K562 treated with DMSO at 1 percent for 24 hours (cell line): Measurements from ENCODE around the gene PCSK2. TPM values are rescaled to one million over a fixed set of nuclear protein-coding genes. Genes with fewer than 3 reads are reported as not detected.

Experiments
- total RNA-seq: library from RNA; unstranded; fragments of 300-600 nt; gene quantifications from 2 replicates; pipeline ENCODE4 v1.2.3, GENCODE V29; 2022; ENCODE audit warnings: low read depth; ENCODE audit not compliant: insufficient read depth

The PCSK2 gene, protein sequence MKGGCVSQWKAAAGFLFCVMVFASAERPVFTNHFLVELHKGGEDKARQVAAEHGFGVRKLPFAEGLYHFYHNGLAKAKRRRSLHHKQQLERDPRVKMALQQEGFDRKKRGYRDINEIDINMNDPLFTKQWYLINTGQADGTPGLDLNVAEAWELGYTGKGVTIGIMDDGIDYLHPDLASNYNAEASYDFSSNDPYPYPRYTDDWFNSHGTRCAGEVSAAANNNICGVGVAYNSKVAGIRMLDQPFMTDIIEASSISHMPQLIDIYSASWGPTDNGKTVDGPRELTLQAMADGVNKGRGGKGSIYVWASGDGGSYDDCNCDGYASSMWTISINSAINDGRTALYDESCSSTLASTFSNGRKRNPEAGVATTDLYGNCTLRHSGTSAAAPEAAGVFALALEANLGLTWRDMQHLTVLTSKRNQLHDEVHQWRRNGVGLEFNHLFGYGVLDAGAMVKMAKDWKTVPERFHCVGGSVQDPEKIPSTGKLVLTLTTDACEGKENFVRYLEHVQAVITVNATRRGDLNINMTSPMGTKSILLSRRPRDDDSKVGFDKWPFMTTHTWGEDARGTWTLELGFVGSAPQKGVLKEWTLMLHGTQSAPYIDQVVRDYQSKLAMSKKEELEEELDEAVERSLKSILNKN
- total RNA-seq = not detected in 2 replicates

GRCh38 chr20:17226410-17227218, at the start of gene PCSK2:
TSS of gene PCSK2 (plus strand) at chr20:17227040. CDS start at chr20:17227306, 266 bp downstream.

GRCh38 chr20:17530716-17531664, 304.1 kb downstream of the PCSK2 start, which contains the start of gene BFSP1:
TSS of gene BFSP1 (minus strand) at chr20:17531379. CDS start at chr20:17531329, 50 bp downstream.

